Measurements from ENCODE around the gene ZNF679. TPM values are rescaled to one million over a fixed set of nuclear protein-coding genes. Genes with fewer than 3 reads are reported as not detected.
"Not testable (repeated sequence)": the region's sequence is repeated elsewhere in the genome, so short reads cannot be mapped to it uniquely, and the experiment has no call there.

Gene ZNF679
- total and polyA plus RNA-seq, 2 experiments from 2014 or later: not detected

GRCh38 chr7:64184376-64184775 lies 43.9 kb upstream of the ZNF679 start:
- no peaks in the 10 kb centered on the region for H3K4me1 ChIP-seq (ENCODE audit: low read depth)
- TF ChIP-seq, protein P1, sequence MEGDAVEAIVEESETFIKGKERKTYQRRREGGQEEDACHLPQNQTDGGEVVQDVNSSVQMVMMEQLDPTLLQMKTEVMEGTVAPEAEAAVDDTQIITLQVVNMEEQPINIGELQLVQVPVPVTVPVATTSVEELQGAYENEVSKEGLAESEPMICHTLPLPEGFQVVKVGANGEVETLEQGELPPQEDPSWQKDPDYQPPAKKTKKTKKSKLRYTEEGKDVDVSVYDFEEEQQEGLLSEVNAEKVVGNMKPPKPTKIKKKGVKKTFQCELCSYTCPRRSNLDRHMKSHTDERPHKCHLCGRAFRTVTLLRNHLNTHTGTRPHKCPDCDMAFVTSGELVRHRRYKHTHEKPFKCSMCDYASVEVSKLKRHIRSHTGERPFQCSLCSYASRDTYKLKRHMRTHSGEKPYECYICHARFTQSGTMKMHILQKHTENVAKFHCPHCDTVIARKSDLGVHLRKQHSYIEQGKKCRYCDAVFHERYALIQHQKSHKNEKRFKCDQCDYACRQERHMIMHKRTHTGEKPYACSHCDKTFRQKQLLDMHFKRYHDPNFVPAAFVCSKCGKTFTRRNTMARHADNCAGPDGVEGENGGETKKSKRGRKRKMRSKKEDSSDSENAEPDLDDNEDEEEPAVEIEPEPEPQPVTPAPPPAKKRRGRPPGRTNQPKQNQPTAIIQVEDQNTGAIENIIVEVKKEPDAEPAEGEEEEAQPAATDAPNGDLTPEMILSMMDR (IDR thresholded peaks at IDR 0.05; ENCODE audit: low read depth, low read length): no peak
- H3K36me3 ChIP-seq: no peaks in the 10 kb centered on the region
- no peak overlapping the region for H3K4me3 ChIP-seq
- H3K9me3 ChIP-seq (ENCODE audit: low read depth): no peaks in the 10 kb centered on the region
- H3K27me3 ChIP-seq: no peaks in the 10 kb centered on the region
- no peak for DNase-seq (ENCODE audit: low read depth in 1 of 2, low spot score in 1 of 2)
- H3K27ac ChIP-seq: no peak overlapping the region

DNA sequence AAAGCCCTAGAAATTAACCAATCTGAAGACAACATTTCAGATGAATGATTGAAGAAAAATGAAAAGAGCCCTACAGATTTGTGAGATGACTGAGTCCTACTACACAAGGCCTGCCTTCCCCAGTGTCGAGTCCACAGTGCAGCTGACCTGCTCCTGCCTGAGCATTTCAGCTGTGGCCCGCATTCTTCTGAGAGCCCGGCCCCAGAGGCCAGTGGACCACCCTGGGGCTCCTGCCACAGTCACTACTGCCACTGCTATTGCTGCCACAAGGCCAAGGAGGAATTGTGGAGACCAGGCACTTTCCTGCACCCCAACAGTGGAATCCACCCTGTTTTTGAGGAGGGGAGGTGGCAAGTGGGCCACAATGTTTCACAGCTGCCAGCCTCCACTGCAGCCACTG lies 40.9 kb upstream of the ZNF679 start:
- no peak overlapping the region for H3K27ac ChIP-seq
- TF ChIP-seq, protein P1 (IDR thresholded peaks at IDR 0.05; ENCODE audit: low read depth, low read length): no peak
- DNase-seq (ENCODE audit: low read depth in 1 of 2, low spot score in 1 of 2): no peak
- H3K4me3 ChIP-seq: no peak overlapping the region
- H3K9me3 ChIP-seq (ENCODE audit: low read depth): no peaks in the 10 kb centered on the region
- H3K4me1 ChIP-seq (ENCODE audit: low read depth): no peaks in the 10 kb centered on the region
- H3K27me3 ChIP-seq: no peaks in the 10 kb centered on the region
- no peaks in the 10 kb centered on the region for H3K36me3 ChIP-seq

DNA sequence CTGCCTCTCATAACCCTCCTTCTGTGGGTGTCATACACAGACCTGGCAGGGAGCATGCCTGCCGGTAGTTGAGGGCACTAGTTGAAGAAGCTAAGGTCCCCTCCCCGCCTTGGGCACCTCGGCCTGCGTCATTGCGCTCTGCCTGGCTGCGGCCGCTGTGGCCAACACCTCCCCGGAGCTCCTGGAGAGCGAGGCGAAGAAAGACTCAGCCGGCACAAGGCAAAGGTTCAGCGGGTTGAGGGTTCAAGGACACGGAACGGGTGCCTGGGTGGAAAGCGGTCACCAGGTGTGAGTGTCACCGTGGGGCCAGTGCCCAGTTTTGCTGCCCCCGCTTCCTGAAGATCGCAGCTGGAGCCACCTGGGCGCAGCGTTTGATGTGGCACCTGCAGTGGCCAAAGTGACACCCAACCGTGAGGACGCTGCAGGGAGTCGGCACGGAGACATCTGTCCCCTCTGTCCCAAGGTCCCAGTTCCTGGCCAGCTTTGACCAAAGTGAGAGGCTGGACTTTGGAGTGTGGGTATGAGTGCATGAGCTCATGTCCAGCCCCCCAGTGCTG lies 36.0 kb upstream of the ZNF679 start:
- Histone ChIP-seq H3K4me1 (ENCODE audit: low read depth) (no peaks in the 10 kb centered on the region), H3K27me3 (no peaks in the 10 kb centered on the region), H3K9me3 (ENCODE audit: low read depth) (no peaks in the 10 kb centered on the region), H3K27ac (no peak overlapping the region), H3K36me3 (no peaks in the 10 kb centered on the region), H3K4me3 (no peak overlapping the region)
- DNase-seq (ENCODE audit: low read depth in 1 of 2, low spot score in 1 of 2): no peak
- TF ChIP-seq, protein P1 (IDR thresholded peaks at IDR 0.05; ENCODE audit: low read depth, low read length): no peak

DNA sequence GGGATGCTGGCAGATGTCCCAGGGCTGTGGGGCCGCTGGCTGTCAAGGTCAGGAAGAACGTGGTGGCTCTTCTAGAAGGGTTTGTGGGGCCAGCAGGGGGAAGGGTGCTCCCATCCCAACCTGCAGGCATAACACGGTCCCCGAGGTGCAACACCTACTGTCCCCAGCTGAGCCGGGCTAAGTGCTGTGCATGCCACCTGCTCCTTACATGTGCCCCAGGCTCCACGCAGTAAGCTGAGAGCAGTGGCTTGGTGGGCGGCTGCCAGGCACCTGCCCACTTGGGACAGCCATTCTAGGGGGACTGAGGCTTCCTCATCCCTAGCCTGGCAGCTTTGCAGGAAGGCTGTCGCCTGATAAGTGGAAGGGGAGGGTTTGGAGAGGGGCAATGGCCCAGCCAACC lies 35.5 kb upstream of the ZNF679 start:
- TF ChIP-seq, protein P1 (IDR thresholded peaks at IDR 0.05; ENCODE audit: low read depth, low read length): no peak
- no peak for DNase-seq (ENCODE audit: low read depth in 1 of 2, low spot score in 1 of 2)
- H3K27ac ChIP-seq: no peak overlapping the region
- no peaks in the 10 kb centered on the region for H3K27me3 ChIP-seq
- H3K36me3 ChIP-seq: no peaks in the 10 kb centered on the region
- H3K4me3 ChIP-seq: no peak overlapping the region
- H3K9me3 ChIP-seq (ENCODE audit: low read depth): no peaks in the 10 kb centered on the region
- H3K4me1 ChIP-seq (ENCODE audit: low read depth): no peaks in the 10 kb centered on the region

DNA sequence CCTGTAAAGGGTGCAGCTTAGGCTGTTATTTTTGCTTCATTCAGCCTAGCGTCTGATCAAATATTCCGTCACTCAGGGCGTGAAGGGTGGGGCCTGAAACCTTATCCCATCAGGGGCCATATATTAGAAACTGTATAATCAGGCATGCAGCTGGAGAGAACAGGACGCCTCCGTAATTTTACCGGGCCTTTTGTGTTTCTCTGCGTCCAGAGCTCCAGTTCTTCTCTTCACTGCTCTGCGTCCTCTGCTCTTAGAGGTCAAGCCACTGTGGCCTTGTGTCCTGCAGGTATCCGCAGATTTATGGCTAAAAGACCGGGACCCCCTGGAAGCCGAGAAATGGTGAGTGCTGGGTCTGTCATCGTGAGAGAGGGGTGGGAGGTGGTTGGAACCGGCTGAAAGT lies 21.4 kb upstream of the ZNF679 start, which contains the start of gene ZNF735:
TSS of gene ZNF735 (plus strand) at position 301 of the 400 bp plus-strand sequence. CDS start at position 301, 0 bp downstream.
- Histone ChIP-seq H3K4me3 (no peak within 1 kb of the TSS), H3K27ac (no peak within 1 kb of the TSS), H3K4me1 (ENCODE audit: low read depth) (no peaks in the 10 kb centered on the region), H3K36me3 (no peaks in the 10 kb centered on the region), H3K9me3 (ENCODE audit: low read depth) (no peaks in the 10 kb centered on the region), H3K27me3 (no peaks in the 10 kb centered on the region)
- DNase-seq (ENCODE audit: low read depth in 1 of 2, low spot score in 1 of 2): no peak
- TF ChIP-seq, protein P1 (IDR thresholded peaks at IDR 0.05; ENCODE audit: low read depth, low read length): no peak

DNA sequence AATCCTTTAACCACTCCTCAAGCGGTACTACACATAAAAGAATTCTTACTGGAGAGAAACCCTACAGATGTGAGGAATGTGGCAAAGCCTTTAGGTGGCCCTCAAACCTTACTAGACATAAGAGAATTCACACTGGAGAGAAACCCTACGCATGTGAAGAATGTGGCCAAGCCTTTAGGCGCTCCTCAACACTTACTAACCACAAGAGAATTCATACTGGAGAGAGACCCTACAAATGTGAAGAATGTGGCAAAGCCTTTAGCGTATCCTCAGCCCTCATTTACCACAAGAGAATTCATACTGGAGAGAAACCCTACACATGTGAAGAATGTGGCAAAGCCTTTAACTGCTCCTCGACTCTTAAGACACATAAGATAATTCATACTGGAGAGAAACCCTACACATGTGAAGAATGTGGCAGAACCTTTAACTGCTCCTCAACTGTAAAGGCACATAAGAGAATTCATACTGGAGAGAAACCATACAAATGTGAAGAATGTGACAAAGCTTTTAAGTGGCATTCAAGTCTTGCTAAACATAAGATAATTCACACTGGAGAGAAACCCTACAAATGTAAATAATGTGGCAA lies 8.5 kb upstream of the ZNF679 start:
- H3K9me3 ChIP-seq (ENCODE audit: low read depth): not testable (repeated sequence)

More for the DNA sequence above, 8.5 kb upstream of the ZNF679 start:
- H3K27me3 ChIP-seq; H3K27ac ChIP-seq; H3K4me1 ChIP-seq (ENCODE audit: low read depth); H3K4me3 ChIP-seq; DNase-seq (ENCODE audit: low read depth in 1 of 2, low spot score in 1 of 2); H3K36me3 ChIP-seq: not testable (repeated sequence)

Data from cardiac muscle cell (in vitro differentiated cells and primary cell).